A673 (cell line): ENCODE results near the gene LIMA1. TPM values are rescaled to one million over a fixed set of nuclear protein-coding genes. Genes with fewer than 3 reads are reported as not detected.
"Not testable (repeated sequence)": the region's sequence is repeated elsewhere in the genome, so short reads cannot be mapped to it uniquely, and the experiment has no call there.

ENCODE experiments used
- Bru-seq: library from RNA; stranded (reverse); fragments of 400-500 nt; gene quantifications from one replicate; lab custom pipeline; 2021; lab: Mats Ljungman, UMichigan
- BruChase-seq, 2 experiments: library from RNA; stranded (reverse); fragments of 400-500 nt; gene quantifications; one replicate each; lab custom pipeline; 2021; lab: Mats Ljungman, UMichigan
- BruUV-seq: library from RNA; stranded (reverse); fragments of 400-500 nt; replicated peaks from 2 replicates; lab custom pipeline; 2021; lab: Mats Ljungman, UMichigan
- CTCF ChIA-PET: fragments of 300-600 bp; sonication (Branson Sonifier 250); formaldehyde crosslinking; loops from one replicate; lab custom pipeline; 2022; ENCODE audit warnings: antibody characterized with exemption; lab: Charles Lee
- POLR2A ChIA-PET: fragments of 300-600 bp; sonication (Branson Sonifier 250); formaldehyde crosslinking; loops from one replicate; lab custom pipeline; 2022; ENCODE audit warnings: antibody characterized with exemption; ENCODE audit not compliant: low non-redundant PET; lab: Charles Lee
- DNase-seq: peaks from one replicate; pipeline ENCODE4 v3.0.0-alpha.2; 2015; ENCODE audit warnings: low spot score
- H3K27ac ChIP-seq: fragments of 200-600 bp; sonication (generic); 2 replicates; pipeline ENCODE4 v1.5.1; 2016; ENCODE audit warnings: mixed run types, low read depth, mild to moderate bottlenecking, mixed read lengths, antibody characterized with exemption, low read length; ENCODE audit not compliant: poor library complexity, severe bottlenecking
- H3K27me3 ChIP-seq: fragments of 200-600 bp; sonication (generic); replicated peaks from 2 replicates; pipeline ENCODE4 v1.6.1; 2017; ENCODE audit warnings: mixed run types, low read depth, mild to moderate bottlenecking, mixed read lengths, antibody characterized with exemption, low read length; ENCODE audit not compliant: insufficient read depth, poor library complexity
- H3K36me3 ChIP-seq: fragments of 200-600 bp; sonication (generic); 2 replicates; pipeline ENCODE4 v1.6.1; 2016; ENCODE audit warnings: mixed run types, mild to moderate bottlenecking, mixed read lengths, antibody characterized with exemption, low read length; ENCODE audit not compliant: insufficient read depth, poor library complexity, severe bottlenecking
- H3K4me1 ChIP-seq: fragments of 200-600 bp; sonication (generic); 2 replicates; pipeline ENCODE4 v1.6.1; 2017; ENCODE audit warnings: mixed run types, mild to moderate bottlenecking, mixed read lengths, antibody characterized with exemption, low read length; ENCODE audit not compliant: insufficient read depth, poor library complexity, severe bottlenecking
- H3K4me3 ChIP-seq: fragments of 200-600 bp; sonication (generic); 2 replicates; pipeline ENCODE4 v1.5.1; 2016; ENCODE audit warnings: low read depth, mixed run types, mild to moderate bottlenecking, mixed read lengths, low read length; ENCODE audit not compliant: poor library complexity, severe bottlenecking
- H3K9me3 ChIP-seq: fragments of 200-600 bp; sonication (generic); 2 replicates; pipeline ENCODE4 v1.6.1; 2016; ENCODE audit warnings: mixed run types, low read depth, mild to moderate bottlenecking, mixed read lengths, antibody characterized with exemption, low read length; ENCODE audit not compliant: poor library complexity, severe bottlenecking
- EZH2 ChIP-seq: fragments of 200-600 bp; sonication (generic); IDR thresholded peaks from 2 replicates; pipeline ENCODE4 v1.6.1; 2017; ENCODE audit warnings: borderline replicate concordance, low read depth, mild to moderate bottlenecking, mixed read lengths, antibody characterized with exemption, low read length; ENCODE audit not compliant: poor library complexity, severe bottlenecking
- intact Hi-C: fragments of 100-400 bp; cut with micrococcal nuclease; formaldehyde crosslinking; loops from one replicate; pipeline ENCODE4 v1.10.0; 2022; ENCODE audit not compliant: unreplicated experiment
- long read RNA-seq: library from polyadenylated mRNA; stranded (forward); transcript quantifications from one replicate; pipeline ENCODE4 v2.0.0, GENCODE V29; 2022
- total RNA-seq: library from RNA; stranded (reverse); gene quantifications from 2 replicates; pipeline ENCODE4 v1.2.3, GENCODE V29; 2021
- TF ChIP-seq, protein P1 (sequence below): fragments of 300-800, 200-600 bp; sonication (generic); conservative IDR thresholded peaks from 2 replicates; pipeline ENCODE4 v1.5.1; 2017; ENCODE audit warnings: low read depth, mild to moderate bottlenecking, antibody characterized with exemption, low read length, moderate library complexity, mixed read lengths

The LIMA1 gene
- total RNA-seq (73.1 and 77.6 TPM in 2 replicates), Bru-seq, nascent RNA (percentile 56 among the genes with signal in this experiment), BruChase-seq, experiment 1, labeled RNA remaining after a 2-hour chase (percentile 66 among the genes with signal in this experiment), BruChase-seq, experiment 2, labeled RNA remaining after a 6-hour chase (percentile 78 among the genes with signal in this experiment)
- long read RNA-seq, transcript LIMA1-215 (8 exons, 3,254 nt) = major isoform, 71 of 120 reads
- long read RNA-seq, transcript LIMA1-214 (8 exons, 3,612 nt) = minor isoform, 13 of 120 reads
- long read RNA-seq, transcript LIMA1-201 (11 exons, 3,706 nt) = minor isoform, 18 of 120 reads
- long read RNA-seq, partial matches to known transcripts = 4 of 120 reads
- long read RNA-seq, other reads (novel, unspliced or antisense) = 13 of 120 reads

DNA sequence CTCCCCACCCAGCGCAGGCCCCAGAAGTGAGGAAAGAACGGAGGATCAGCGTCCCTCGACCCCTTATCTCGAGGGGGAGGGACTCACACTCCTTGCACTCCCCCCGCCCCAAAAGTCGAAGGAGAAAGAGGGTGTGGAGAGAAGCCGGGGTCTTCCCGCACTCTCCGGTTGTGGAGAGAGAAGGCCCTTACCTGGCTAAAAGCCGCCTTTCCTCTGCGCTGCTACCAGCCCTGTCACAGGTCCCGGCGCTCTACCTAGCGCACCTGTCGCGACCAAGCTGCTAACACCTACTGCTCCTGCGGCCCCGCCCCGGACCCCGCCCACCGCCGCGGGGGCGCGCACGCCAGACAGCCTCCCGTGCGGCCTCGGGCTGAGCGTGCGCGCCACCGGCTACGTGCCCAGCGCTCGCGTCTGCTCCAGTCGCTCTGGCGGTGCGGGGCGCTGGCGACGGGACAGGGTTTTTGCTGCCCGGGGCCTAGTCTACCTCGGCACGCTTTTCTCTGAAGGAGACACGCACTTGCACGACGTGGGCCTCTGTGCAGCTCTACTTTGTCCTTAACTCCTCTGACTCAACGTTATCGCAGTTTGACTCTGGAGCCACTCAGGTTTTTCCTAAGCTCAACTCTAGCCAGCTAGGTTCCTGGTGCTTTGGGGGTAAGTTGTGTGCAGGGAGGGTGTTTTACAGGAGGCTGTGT is at the start of gene LIMA1:
Gene LIMA1, minus strand, starts transcription at position 292 of the 695 bp plus-strand sequence. CDS start 34,769 bp downstream, outside the sequence.
- H3K27me3 ChIP-seq = no peaks in the 10 kb centered on the region
- intact Hi-C loops = no loop called here
- TF ChIP-seq, protein P1, sequence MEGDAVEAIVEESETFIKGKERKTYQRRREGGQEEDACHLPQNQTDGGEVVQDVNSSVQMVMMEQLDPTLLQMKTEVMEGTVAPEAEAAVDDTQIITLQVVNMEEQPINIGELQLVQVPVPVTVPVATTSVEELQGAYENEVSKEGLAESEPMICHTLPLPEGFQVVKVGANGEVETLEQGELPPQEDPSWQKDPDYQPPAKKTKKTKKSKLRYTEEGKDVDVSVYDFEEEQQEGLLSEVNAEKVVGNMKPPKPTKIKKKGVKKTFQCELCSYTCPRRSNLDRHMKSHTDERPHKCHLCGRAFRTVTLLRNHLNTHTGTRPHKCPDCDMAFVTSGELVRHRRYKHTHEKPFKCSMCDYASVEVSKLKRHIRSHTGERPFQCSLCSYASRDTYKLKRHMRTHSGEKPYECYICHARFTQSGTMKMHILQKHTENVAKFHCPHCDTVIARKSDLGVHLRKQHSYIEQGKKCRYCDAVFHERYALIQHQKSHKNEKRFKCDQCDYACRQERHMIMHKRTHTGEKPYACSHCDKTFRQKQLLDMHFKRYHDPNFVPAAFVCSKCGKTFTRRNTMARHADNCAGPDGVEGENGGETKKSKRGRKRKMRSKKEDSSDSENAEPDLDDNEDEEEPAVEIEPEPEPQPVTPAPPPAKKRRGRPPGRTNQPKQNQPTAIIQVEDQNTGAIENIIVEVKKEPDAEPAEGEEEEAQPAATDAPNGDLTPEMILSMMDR = no peak
- no peak for TF ChIP-seq EZH2
- no peaks in the 10 kb centered on the region for H3K9me3 ChIP-seq
- DNase-seq = peak; percentile 92
- BruUV-seq = no TSS peak
- peaks cover 10% of the 10 kb centered on the region for H3K4me1 ChIP-seq
- ChIA-PET POLR2A (no interaction called here), CTCF (interaction anchor here (0.7 kb wide), 1 partner anchor 622 kb away, joined by 6 read pairs; no protein-coding TSS in a partner anchor)
- no peaks in the 10 kb centered on the region for H3K36me3 ChIP-seq
- peak within 1 kb of the TSS; percentile 78 for H3K4me3 ChIP-seq
- peak within 1 kb of the TSS; percentile 67 for H3K27ac ChIP-seq

DNA sequence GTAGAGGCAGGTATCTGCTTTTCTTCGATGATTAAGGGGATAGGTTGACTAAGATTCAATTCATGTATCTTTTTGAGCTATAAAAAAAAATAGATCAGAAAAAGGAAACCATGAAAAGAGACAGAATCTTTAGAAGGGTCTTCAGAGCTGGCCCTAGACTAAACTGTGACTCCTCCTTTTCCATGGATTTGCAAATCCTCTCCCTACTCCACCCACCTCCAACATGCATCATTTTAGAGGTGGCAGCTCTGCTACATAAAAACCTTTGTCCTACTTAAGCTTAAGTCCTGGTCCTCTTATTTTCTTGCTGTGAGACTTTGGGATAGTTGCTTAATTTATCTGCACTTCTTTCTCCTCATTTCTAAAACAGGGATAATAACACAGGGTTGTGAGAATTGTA is 48.4 kb upstream of the LIMA1 start:
- ChIA-PET CTCF (no interaction called here), POLR2A (no interaction called here)
- intact Hi-C loops = no loop called here
- Histone ChIP-seq H3K4me1 (no peaks in the 10 kb centered on the region), H3K36me3 (no peaks in the 10 kb centered on the region), H3K27me3 (no peaks in the 10 kb centered on the region), H3K4me3 (no peak overlapping the region), H3K9me3 (no peaks in the 10 kb centered on the region), H3K27ac (no peak overlapping the region)
- TF ChIP-seq, protein P1 = no peak
- no peak for TF ChIP-seq EZH2
- BruUV-seq = no TSS peak
- DNase-seq = no peak

DNA sequence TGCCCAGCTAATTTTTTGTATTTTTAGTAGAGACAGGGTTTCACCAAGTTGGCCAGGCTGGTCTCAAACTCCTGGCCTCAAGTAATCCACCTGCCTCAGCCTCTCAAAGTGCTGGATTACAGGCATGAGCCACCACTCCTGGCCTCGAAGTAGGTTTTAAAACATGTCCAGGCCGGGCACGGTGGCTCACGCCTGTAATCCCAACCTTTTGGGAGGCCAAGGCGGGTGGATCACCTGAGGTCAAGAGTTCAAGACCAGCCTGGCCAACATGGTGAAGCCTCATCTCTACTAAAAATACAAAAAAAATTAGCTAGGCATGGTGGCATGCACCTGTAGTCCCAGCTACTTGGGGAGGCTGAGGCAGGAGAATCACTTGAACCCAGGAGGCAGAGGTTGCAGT is 45.3 kb upstream of the LIMA1 start:
- BruUV-seq, POLR2A ChIA-PET, H3K27me3 ChIP-seq, H3K36me3 ChIP-seq, H3K4me3 ChIP-seq, H3K27ac ChIP-seq, DNase-seq, intact Hi-C loops, H3K4me1 ChIP-seq, H3K9me3 ChIP-seq: not testable (repeated sequence)
- CTCF ChIA-PET = interaction anchor here (0.7 kb wide), 1 partner anchor 14 kb away, joined by 10 read pairs; no protein-coding TSS in a partner anchor
